Osteoblast (primary cell): ENCODE data around the gene EMC9. TPM values are rescaled to one million over a fixed set of nuclear protein-coding genes. Genes with fewer than 3 reads are reported as not detected.

ENCODE experiments used
- DNase-seq: peaks from one replicate; pipeline ENCODE4 v3.0.0; 2011; ENCODE audit warnings: low spot score, mixed read lengths; ENCODE audit not compliant: insufficient read length; ENCODE audit errors: missing footprints
- H2AFZ ChIP-seq: 2 replicates; pipeline ENCODE4 v1.6.0; 2011; ENCODE audit warnings: mild to moderate bottlenecking, low read length
- H3K27ac ChIP-seq: 2 replicates; pipeline ENCODE4 v1.5.1; 2011; ENCODE audit warnings: mild to moderate bottlenecking, low read depth, low read length, moderate library complexity
- H3K27me3 ChIP-seq: 2 replicates; pipeline ENCODE4 v1.6.0; 2012; ENCODE audit warnings: mild to moderate bottlenecking, control low read depth, inconsistent platforms, low read length, moderate library complexity; ENCODE audit not compliant: insufficient read depth
- H3K36me3 ChIP-seq: 2 replicates; pipeline ENCODE4 v1.5.1; 2011; ENCODE audit warnings: mild to moderate bottlenecking, low read length, control low read depth, moderate library complexity; ENCODE audit not compliant: insufficient read depth
- H3K4me1 ChIP-seq: 2 replicates; pipeline ENCODE4 v1.5.1; 2011; ENCODE audit warnings: mild to moderate bottlenecking, low read length, control low read depth, moderate library complexity; ENCODE audit not compliant: insufficient read depth
- H3K4me2 ChIP-seq: 2 replicates; pipeline ENCODE4 v1.6.0; 2011; ENCODE audit warnings: mild to moderate bottlenecking, low read length; ENCODE audit not compliant: insufficient read depth
- H3K4me3 ChIP-seq: fragments of 200-600 bp; sonication (generic); 3 replicates; pipeline ENCODE4 v1.5.1; 2012; ENCODE audit warnings: mild to moderate bottlenecking, low read length, inconsistent platforms; ENCODE audit not compliant: insufficient read depth
- H3K79me2 ChIP-seq: 2 replicates; pipeline ENCODE4 v1.6.0; 2012; ENCODE audit warnings: mild to moderate bottlenecking, low read length, control low read depth, inconsistent platforms; ENCODE audit not compliant: insufficient read depth
- H3K9me3 ChIP-seq: 2 replicates; pipeline ENCODE4 v1.5.1; 2011; ENCODE audit warnings: low read depth, low read length, control low read depth
- H4K20me1 ChIP-seq: 2 replicates; pipeline ENCODE4 v1.6.0; 2012; ENCODE audit warnings: mild to moderate bottlenecking, low read length, control low read depth; ENCODE audit not compliant: insufficient read depth
- CTCF ChIP-seq: IDR thresholded peaks from 2 replicates; pipeline ENCODE4 v1.5.1; 2011; ENCODE audit warnings: mild to moderate bottlenecking, low read depth, low read length, moderate library complexity; ENCODE audit errors: extremely low read depth
- total RNA-seq: library from RNA; depleted of rRNA; stranded (reverse); fragments of >200 nt; gene quantifications from 2 replicates; pipeline ENCODE4 v1.2.3, GENCODE V29; 2012

Gene EMC9
- total RNA-seq, 1 donor = 6.9 TPM

DNA sequence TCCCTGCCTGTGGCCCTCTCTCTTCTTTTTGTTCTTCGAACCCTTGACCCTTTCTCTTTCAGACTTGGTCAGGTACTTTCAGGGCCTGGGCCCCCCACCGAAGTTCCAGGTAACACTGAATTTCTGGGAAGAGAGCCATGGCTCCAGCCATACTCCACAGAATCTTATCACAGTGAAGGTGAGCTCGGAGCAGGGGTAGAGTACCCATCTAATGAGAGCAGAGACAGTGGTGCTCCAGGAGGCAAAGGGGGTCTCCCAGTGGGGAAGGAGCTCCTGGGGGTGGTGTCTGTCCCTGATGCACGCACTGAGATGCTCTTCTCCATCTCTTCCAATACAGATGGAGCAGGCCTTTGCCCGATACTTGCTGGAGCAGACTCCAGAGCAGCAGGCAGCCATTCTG lies 24.4 kb upstream of the EMC9 start:
- peaks cover 63% of the 10 kb centered on the region for H3K36me3 ChIP-seq

GRCh38 chr14:24164518-24164991 lies 23.2 kb upstream of the EMC9 start:
- peaks cover 69% of the 10 kb centered on the region for H3K36me3 ChIP-seq
- H3K4me1 ChIP-seq = peaks cover 11% of the 10 kb centered on the region
- peak; percentile 35 for DNase-seq
- peaks cover 23% of the 10 kb centered on the region for H3K79me2 ChIP-seq
- no peak overlapping the region for H3K27ac ChIP-seq
- no peak overlapping the region for H2AFZ ChIP-seq
- H3K9me3 ChIP-seq = no peaks in the 10 kb centered on the region
- no peak overlapping the region for H3K4me2 ChIP-seq
- H3K4me3 ChIP-seq = no peak overlapping the region
- no peaks in the 10 kb centered on the region for H3K27me3 ChIP-seq
- TF ChIP-seq CTCF = no peak
- peaks cover 6% of the 10 kb centered on the region for H4K20me1 ChIP-seq

More for the DNA sequence above, 24.4 kb upstream of the EMC9 start:
- no peak overlapping the region for H3K27ac ChIP-seq
- no peak overlapping the region for H2AFZ ChIP-seq
- peaks cover 6% of the 10 kb centered on the region for H4K20me1 ChIP-seq
- H3K4me1 ChIP-seq = peaks cover 11% of the 10 kb centered on the region
- DNase-seq = no peak
- H3K79me2 ChIP-seq = peaks cover 23% of the 10 kb centered on the region
- no peaks in the 10 kb centered on the region for H3K27me3 ChIP-seq
- no peak overlapping the region for H3K4me3 ChIP-seq
- no peaks in the 10 kb centered on the region for H3K9me3 ChIP-seq
- no peak overlapping the region for H3K4me2 ChIP-seq
- TF ChIP-seq CTCF = no peak

GRCh38 chr14:24162093-24162492 lies 20.7 kb upstream of the EMC9 start:
- peak overlapping the region; percentile 97 for H3K4me2 ChIP-seq
- H3K36me3 ChIP-seq = peaks cover 74% of the 10 kb centered on the region
- H3K27me3 ChIP-seq = no peaks in the 10 kb centered on the region
- H3K4me1 ChIP-seq = peaks cover 11% of the 10 kb centered on the region
- peak overlapping the region; percentile 82 for H3K4me3 ChIP-seq
- peaks cover 23% of the 10 kb centered on the region for H3K79me2 ChIP-seq
- peak; percentile 90 for DNase-seq
- peak overlapping the region; percentile 88 for H3K27ac ChIP-seq
- H4K20me1 ChIP-seq = peaks cover 6% of the 10 kb centered on the region
- H3K9me3 ChIP-seq = no peaks in the 10 kb centered on the region
- no peak for TF ChIP-seq CTCF
- peak overlapping the region; percentile 42 for H2AFZ ChIP-seq

GRCh38 chr14:24160850-24161804 lies 19.7 kb upstream of the EMC9 start, which contains the start of gene IRF9:
TSS of gene IRF9 (plus strand) at chr14:24161265. CDS start at chr14:24162145, 880 bp downstream.
- Histone ChIP-seq H4K20me1 (peaks cover 6% of the 10 kb centered on the region), H2AFZ (peak within 1 kb of the TSS; percentile 42), H3K36me3 (peaks cover 74% of the 10 kb centered on the region), H3K79me2 (peaks cover 23% of the 10 kb centered on the region), H3K4me1 (peaks cover 11% of the 10 kb centered on the region), H3K4me2 (peak within 1 kb of the TSS; percentile 97), H3K4me3 (peak within 1 kb of the TSS; percentile 82), H3K27ac (peak within 1 kb of the TSS; percentile 88), H3K27me3 (no peaks in the 10 kb centered on the region), H3K9me3 (no peaks in the 10 kb centered on the region)
- TF ChIP-seq CTCF = peak; percentile 98
- DNase-seq = peak; percentile 98
